Measurements from ENCODE around the gene TP53I13.

Gene TP53I13

DNA sequence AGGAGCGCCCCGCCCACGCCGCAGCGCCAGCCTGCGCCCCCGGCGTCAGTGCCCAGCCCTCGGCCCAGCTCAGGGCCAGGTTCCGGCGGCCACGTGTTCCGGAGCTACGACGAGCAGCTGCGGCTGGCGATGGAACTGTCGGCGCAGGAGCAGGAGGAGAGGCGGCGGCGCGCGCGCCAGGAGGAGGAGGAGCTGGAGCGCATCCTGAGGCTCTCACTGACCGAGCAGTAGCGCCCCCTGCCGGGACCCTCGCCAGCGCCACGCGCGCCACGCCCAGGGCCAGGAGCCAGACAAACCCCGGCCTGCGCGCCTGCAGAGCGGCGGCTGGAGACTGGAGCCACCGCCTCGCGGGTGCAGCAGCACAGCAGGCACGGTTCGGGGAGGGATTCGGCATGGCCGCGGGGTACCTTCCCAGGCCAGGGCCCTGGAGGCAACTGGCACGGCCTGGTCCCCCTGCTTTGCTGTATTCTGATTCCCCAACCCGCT lies 44.9 kb downstream of the TP53I13 start:
- TF ChIP-seq CTCF (IDR thresholded peaks at IDR 0.05; ENCODE audit: insufficient read depth, low read depth, low read length, missing control alignments), result peak; percentile 74

GRCh38 chr17:29613856-29614255 lies 45.4 kb downstream of the TP53I13 start:
- TF ChIP-seq CTCF (IDR thresholded peaks at IDR 0.05; ENCODE audit: insufficient read depth, low read depth, low read length, missing control alignments), result no peak
- no peak for DNase-seq (ENCODE audit: low read depth)
- no peak overlapping the region for H3K4me3 ChIP-seq (ENCODE audit: low read depth, low read length)

More for the DNA sequence above, 44.9 kb downstream of the TP53I13 start:
- no peak overlapping the region for H3K4me3 ChIP-seq (ENCODE audit: low read depth, low read length)
- peak; percentile 88 for DNase-seq (ENCODE audit: low read depth)

DNA sequence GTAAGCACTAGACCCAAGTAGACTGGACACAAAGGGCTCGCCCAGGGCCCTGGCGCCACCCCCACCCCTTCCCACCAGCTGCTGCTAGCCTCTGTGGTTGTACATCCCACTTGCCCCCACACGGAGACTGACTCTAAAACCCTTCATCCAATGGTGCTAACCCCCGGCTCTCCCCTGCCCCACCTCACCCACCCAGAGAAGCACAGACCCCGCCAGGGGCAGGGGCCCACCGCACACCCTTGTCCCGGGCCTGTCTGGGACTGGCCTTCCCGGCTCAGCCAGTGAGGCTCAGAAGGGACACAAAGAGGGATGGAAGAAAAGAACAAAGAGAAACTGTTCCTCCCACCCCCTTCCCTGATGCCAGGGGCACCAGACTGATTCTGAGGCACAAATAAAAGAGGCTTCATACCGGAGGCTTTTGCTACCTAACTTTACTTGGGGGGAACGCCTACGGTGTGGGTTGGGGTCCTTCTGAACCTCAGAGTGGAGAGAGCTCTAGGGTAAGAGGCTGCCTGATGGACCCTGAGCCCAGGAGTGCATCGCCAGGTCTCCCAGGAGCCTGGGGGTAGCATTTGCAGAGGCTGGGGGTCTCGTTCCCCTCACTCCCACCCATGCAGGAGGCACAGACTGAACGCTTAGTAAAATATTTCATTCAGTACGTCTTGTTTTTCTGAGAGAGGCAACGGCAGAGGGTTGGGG lies 46.0 kb downstream of the TP53I13 start:
- H3K4me3 ChIP-seq (ENCODE audit: low read depth, low read length), result no peak overlapping the region
- TF ChIP-seq CTCF (IDR thresholded peaks at IDR 0.05; ENCODE audit: insufficient read depth, low read depth, low read length, missing control alignments), result no peak
- no peak for DNase-seq (ENCODE audit: low read depth)

DNA sequence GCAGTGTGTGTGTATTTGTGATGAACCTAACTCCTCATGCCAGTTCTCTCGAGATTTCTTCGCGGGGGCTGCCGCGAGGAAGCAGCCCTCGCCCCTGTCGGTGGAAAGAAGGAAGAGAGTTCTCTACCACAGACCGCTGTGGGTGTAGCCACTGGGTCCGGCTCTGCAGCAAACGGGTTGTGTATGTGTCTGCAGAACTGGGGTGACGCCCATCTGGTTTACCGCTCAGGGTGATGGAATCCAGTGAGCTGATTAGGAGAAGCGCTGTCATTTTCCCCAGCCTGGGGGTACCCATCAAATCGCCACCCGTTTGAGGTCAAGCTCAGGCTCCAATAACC lies 46.5 kb downstream of the TP53I13 start:
- H3K4me3 ChIP-seq (ENCODE audit: low read depth, low read length), result peak overlapping the region; percentile 48
- no peak for DNase-seq (ENCODE audit: low read depth)
- no peak for TF ChIP-seq CTCF (IDR thresholded peaks at IDR 0.05; ENCODE audit: insufficient read depth, low read depth, low read length, missing control alignments)

DNA sequence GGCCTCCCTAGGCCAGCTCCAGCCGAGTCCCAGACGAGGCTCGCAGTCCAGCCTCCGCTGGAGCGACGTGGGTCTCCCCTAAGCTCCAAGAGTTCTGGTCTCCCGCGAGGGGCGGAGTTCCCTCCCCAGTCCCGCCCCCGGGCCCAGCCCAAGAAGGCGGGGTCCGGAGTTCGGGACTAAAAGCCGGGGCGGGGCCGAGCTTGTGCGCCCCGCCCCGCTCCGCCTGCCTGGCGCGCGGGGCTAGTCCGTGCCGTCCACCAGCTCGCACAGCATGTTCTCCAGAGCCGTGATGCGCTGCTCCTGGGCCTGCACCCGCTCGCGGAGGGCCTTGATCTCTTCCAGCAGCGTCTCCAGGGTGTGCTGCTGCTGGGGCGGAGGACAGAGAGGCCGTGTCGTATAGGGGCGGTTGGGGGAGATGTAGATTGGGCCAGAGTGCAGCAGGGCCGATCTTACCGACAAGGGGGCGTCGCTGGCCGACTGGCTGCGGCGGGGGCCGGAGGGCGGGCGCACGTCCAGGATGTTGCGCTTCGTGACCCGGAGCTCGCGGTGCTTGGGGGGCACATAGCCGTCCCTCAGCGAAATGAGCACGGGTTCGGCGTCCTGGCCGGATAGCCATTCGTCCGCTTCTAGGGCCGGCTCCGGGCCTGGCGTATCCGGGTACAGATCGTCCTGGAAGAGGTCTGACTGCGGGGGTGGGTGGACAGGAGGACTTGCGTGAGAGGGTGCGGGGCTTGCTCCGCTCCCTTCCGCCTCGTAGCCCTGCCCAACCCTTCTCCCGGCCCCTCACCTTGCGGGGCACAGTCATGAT lies 47.2 kb downstream of the TP53I13 start:
- H3K4me3 ChIP-seq (ENCODE audit: low read depth, low read length), result peak overlapping the region; percentile 48
- no peak for TF ChIP-seq CTCF (IDR thresholded peaks at IDR 0.05; ENCODE audit: insufficient read depth, low read depth, low read length, missing control alignments)
- DNase-seq (ENCODE audit: low read depth), result peak; percentile 84

DNA sequence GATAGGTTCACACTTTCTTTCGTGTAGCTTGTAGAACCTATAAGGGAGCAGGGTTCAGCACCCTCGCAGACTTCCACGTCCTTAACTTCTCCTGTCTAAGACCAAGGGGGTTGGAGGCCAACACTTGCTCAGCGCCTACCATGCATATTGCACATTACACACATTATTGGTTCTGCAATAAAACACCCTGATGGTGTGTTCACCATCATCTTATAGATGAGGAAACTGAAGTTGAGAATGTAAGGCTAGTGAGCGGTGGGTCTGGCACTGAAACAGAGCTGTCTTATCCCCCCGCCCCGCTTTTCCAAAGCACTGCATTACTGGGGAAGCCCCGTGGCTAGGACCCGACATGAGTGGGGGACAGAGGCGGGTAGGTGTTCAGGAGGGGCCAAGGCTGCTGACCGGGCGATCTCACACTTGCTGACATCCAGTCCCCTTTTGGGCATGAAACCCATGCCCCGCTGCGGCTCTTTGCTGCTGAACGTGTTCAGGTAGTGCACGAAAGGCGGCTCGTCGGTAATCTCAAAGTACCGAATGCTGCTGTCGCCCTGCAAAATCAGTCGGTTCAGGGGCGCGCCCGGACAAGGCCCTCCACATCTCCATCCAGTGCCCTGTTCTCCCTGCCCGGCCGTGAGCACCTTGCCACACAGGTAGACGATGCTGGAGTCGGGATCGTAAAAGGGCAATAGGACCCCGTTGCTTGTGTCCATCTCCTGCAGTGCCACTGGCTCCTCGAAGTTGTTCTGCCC lies 48.0 kb downstream of the TP53I13 start:
- no peak for TF ChIP-seq CTCF (IDR thresholded peaks at IDR 0.05; ENCODE audit: insufficient read depth, low read depth, low read length, missing control alignments)
- H3K4me3 ChIP-seq (ENCODE audit: low read depth, low read length), result no peak overlapping the region; the same call in none of the 2 replicates
- DNase-seq (ENCODE audit: low read depth), result no peak
